Measurements from ENCODE around the gene UBAP2.
A peak's percentile ranks its signal among the peaks of the same experiment; 100 is the strongest.
"Not testable (repeated sequence)": the region's sequence is repeated elsewhere in the genome, so short reads cannot be mapped to it uniquely, and the experiment has no call there.

UBAP2 gene

GRCh38 chr9:34047864-34048726, 592 bp downstream of the UBAP2 start:
- Histone ChIP-seq H3K36me3 (replicated peaks in 1 of 2; ENCODE audit: control insufficient read depth in 2 of 2, insufficient read depth in 2 of 2, low read length in 2 of 2) (peaks cover 0 to 14% of the 10 kb centered on the region in 2 donors), H3K4me2 (ENCODE audit: insufficient read depth, low read length, poor library complexity, severe bottlenecking) (peak overlapping the region; percentile 68), H3K14ac (ENCODE audit: low read length) (no peak overlapping the region), H3K4me1 (ENCODE audit: control insufficient read depth in 2 of 2, insufficient read depth in 1 of 2, low read depth in 1 of 2, low read length in 2 of 2) (peaks cover 6 to 16% of the 10 kb centered on the region in 2 donors), H3K79me1 (ENCODE audit: low read depth, low read length) (peaks cover 9% of the 10 kb centered on the region), H2BK120ac (ENCODE audit: low read depth, low read length) (no peak overlapping the region), H2BK5ac (ENCODE audit: low read length) (peak overlapping the region; percentile 33), H4K8ac (ENCODE audit: low read depth, low read length) (no peak overlapping the region), H3K4ac (ENCODE audit: low read length) (peak overlapping the region; percentile 11), H4K91ac (ENCODE audit: low read depth, low read length, poor library complexity) (no peak overlapping the region), H2BK15ac (ENCODE audit: low read length) (peak overlapping the region; percentile 17), H3K18ac (ENCODE audit: low read length) (peak overlapping the region; percentile 94), H3K9ac (ENCODE audit: low read depth, low read length, poor library complexity) (peak overlapping the region; percentile 95), H2AK5ac (ENCODE audit: low read depth, low read length) (peak overlapping the region; percentile 88), H2AFZ (ENCODE audit: low read length) (peak overlapping the region; percentile 98), H3K9me3 (replicated peaks in 1 of 2; ENCODE audit: control insufficient read depth in 2 of 2, insufficient read depth in 1 of 2, low read depth in 1 of 2, low read length in 2 of 2) (peaks cover 0 to 2% of the 10 kb centered on the region in 2 donors), H2BK12ac (ENCODE audit: low read length) (no peak overlapping the region), H3K4me3 (ENCODE audit: low read length in 2 of 2) (peak overlapping the region; percentile 84 to 99), H3K23ac (ENCODE audit: low read depth, low read length, poor library complexity) (peak overlapping the region; percentile 99), H3K27ac (replicated peaks; ENCODE audit: low read length) (peak overlapping the region; percentile 98), H3K27me3 (ENCODE audit: control insufficient read depth in 3 of 3, insufficient read depth in 3 of 3, low read depth in 1 of 3, low read length in 3 of 3) (no peaks in the 10 kb centered on the region)
- no CpG with 5 or more reads among the region's 29 CpGs for WGBS, 2 donors (ENCODE audit: extremely low coverage in 2 of 2, insufficient read length in 2 of 2, insufficient replicate concordance in 1 of 2)
- DNase-seq (ENCODE audit: low spot score): peak; percentile 17

GRCh38 chr9:34046784-34047379, 1.8 kb downstream of the UBAP2 start:
- no peak overlapping the region for H3K14ac ChIP-seq (ENCODE audit: low read length)
- no peak overlapping the region for H2BK12ac ChIP-seq (ENCODE audit: low read length)
- H2BK15ac ChIP-seq (ENCODE audit: low read length): no peak overlapping the region
- peaks cover 2 to 5% of the 10 kb centered on the region in 2 donors for H3K9me3 ChIP-seq (replicated peaks in 1 of 2; ENCODE audit: control insufficient read depth in 2 of 2, insufficient read depth in 1 of 2, low read depth in 1 of 2, low read length in 2 of 2)
- no peak overlapping the region for H2BK5ac ChIP-seq (ENCODE audit: low read length)
- no peak overlapping the region for H2BK120ac ChIP-seq (ENCODE audit: low read depth, low read length)
- H3K27me3 ChIP-seq (ENCODE audit: control insufficient read depth in 3 of 3, insufficient read depth in 3 of 3, low read depth in 1 of 3, low read length in 3 of 3): no peaks in the 10 kb centered on the region
- H3K9ac ChIP-seq (ENCODE audit: low read depth, low read length, poor library complexity): no peak overlapping the region
- no CpG with 5 or more reads among the region's 5 CpGs for WGBS, 2 donors (ENCODE audit: extremely low coverage in 2 of 2, insufficient read length in 2 of 2, insufficient replicate concordance in 1 of 2)
- H3K4me2 ChIP-seq (ENCODE audit: insufficient read depth, low read length, poor library complexity, severe bottlenecking): no peak overlapping the region
- H4K8ac ChIP-seq (ENCODE audit: low read depth, low read length): no peak overlapping the region
- H3K4me1 ChIP-seq (ENCODE audit: control insufficient read depth in 2 of 2, insufficient read depth in 1 of 2, low read depth in 1 of 2, low read length in 2 of 2): peaks cover 6 to 16% of the 10 kb centered on the region in 2 donors
- no peak overlapping the region for H3K27ac ChIP-seq (replicated peaks; ENCODE audit: low read length)
- no peak overlapping the region for H4K91ac ChIP-seq (ENCODE audit: low read depth, low read length, poor library complexity)
- H3K4ac ChIP-seq (ENCODE audit: low read length): no peak overlapping the region
- H2AFZ ChIP-seq (ENCODE audit: low read length): no peak overlapping the region
- H3K36me3 ChIP-seq (replicated peaks in 1 of 2; ENCODE audit: control insufficient read depth in 2 of 2, insufficient read depth in 2 of 2, low read length in 2 of 2): peaks cover 0 to 27% of the 10 kb centered on the region in 2 donors
- no peak overlapping the region for H2AK5ac ChIP-seq (ENCODE audit: low read depth, low read length)
- peak overlapping the region in 1 of 2 donors; percentile 84 for H3K4me3 ChIP-seq (ENCODE audit: low read length in 2 of 2)
- peaks cover 9% of the 10 kb centered on the region for H3K79me1 ChIP-seq (ENCODE audit: low read depth, low read length)
- no peak overlapping the region for H3K23ac ChIP-seq (ENCODE audit: low read depth, low read length, poor library complexity)
- no peak overlapping the region for H3K18ac ChIP-seq (ENCODE audit: low read length)
- DNase-seq (ENCODE audit: low spot score): no peak

DNA sequence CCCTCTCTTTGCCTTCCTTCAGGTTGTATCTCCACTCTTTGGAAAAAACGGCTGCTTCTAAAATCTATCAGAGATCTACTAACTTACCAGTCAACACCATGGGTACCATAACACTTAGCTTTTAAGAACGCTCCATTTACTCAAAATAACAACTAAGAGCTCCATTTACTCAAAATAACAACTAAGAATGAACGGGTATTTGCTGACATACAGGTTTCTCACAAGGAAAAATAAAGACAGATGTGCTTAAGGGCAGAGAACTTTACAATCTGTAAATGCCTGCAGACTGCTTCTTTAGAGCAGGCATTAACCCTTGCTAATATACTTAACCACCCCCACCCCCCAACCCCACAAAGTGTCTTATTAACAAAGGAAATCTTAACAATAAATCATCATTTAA, 2.8 kb downstream of the UBAP2 start:
- Histone ChIP-seq H3K18ac (ENCODE audit: low read length) (no peak overlapping the region), H4K8ac (ENCODE audit: low read depth, low read length) (no peak overlapping the region), H3K27me3 (ENCODE audit: control insufficient read depth in 3 of 3, insufficient read depth in 3 of 3, low read depth in 1 of 3, low read length in 3 of 3) (no peaks in the 10 kb centered on the region), H3K27ac (replicated peaks; ENCODE audit: low read length) (no peak overlapping the region), H2BK15ac (ENCODE audit: low read length) (no peak overlapping the region), H3K79me1 (ENCODE audit: low read depth, low read length) (peaks cover 10% of the 10 kb centered on the region), H2AFZ (ENCODE audit: low read length) (no peak overlapping the region), H3K4me2 (ENCODE audit: insufficient read depth, low read length, poor library complexity, severe bottlenecking) (no peak overlapping the region), H3K36me3 (replicated peaks in 1 of 2; ENCODE audit: control insufficient read depth in 2 of 2, insufficient read depth in 2 of 2, low read length in 2 of 2) (peaks cover 0 to 31% of the 10 kb centered on the region in 2 donors), H3K4me1 (ENCODE audit: control insufficient read depth in 2 of 2, insufficient read depth in 1 of 2, low read depth in 1 of 2, low read length in 2 of 2) (peaks cover 6 to 16% of the 10 kb centered on the region in 2 donors), H2BK5ac (ENCODE audit: low read length) (no peak overlapping the region), H2AK5ac (ENCODE audit: low read depth, low read length) (no peak overlapping the region), H4K91ac (ENCODE audit: low read depth, low read length, poor library complexity) (no peak overlapping the region), H3K9me3 (replicated peaks in 1 of 2; ENCODE audit: control insufficient read depth in 2 of 2, insufficient read depth in 1 of 2, low read depth in 1 of 2, low read length in 2 of 2) (peaks cover 2 to 5% of the 10 kb centered on the region in 2 donors), H3K23ac (ENCODE audit: low read depth, low read length, poor library complexity) (no peak overlapping the region), H2BK120ac (ENCODE audit: low read depth, low read length) (no peak overlapping the region), H3K4ac (ENCODE audit: low read length) (no peak overlapping the region), H3K9ac (ENCODE audit: low read depth, low read length, poor library complexity) (no peak overlapping the region), H3K14ac (ENCODE audit: low read length) (no peak overlapping the region), H3K4me3 (ENCODE audit: low read length in 2 of 2) (no peak overlapping the region), H2BK12ac (ENCODE audit: low read length) (no peak overlapping the region)
- no CpG with 5 or more reads among the region's 3 CpGs for WGBS, 2 donors (ENCODE audit: extremely low coverage in 2 of 2, insufficient read length in 2 of 2, insufficient replicate concordance in 1 of 2)
- no peak for DNase-seq (ENCODE audit: low spot score)

GRCh38 chr9:34042074-34042473, 6.6 kb downstream of the UBAP2 start:
- not testable (repeated sequence) for H3K4me2 ChIP-seq (ENCODE audit: insufficient read depth, low read length, poor library complexity, severe bottlenecking); H3K9me3 ChIP-seq (replicated peaks in 1 of 2; ENCODE audit: control insufficient read depth in 2 of 2, insufficient read depth in 1 of 2, low read depth in 1 of 2, low read length in 2 of 2); H3K27me3 ChIP-seq (ENCODE audit: control insufficient read depth in 3 of 3, insufficient read depth in 3 of 3, low read depth in 1 of 3, low read length in 3 of 3); H2BK15ac ChIP-seq (ENCODE audit: low read length); H4K8ac ChIP-seq (ENCODE audit: low read depth, low read length); H2BK120ac ChIP-seq (ENCODE audit: low read depth, low read length); DNase-seq (ENCODE audit: low spot score); H2BK5ac ChIP-seq (ENCODE audit: low read length); H3K18ac ChIP-seq (ENCODE audit: low read length); H3K4me1 ChIP-seq (ENCODE audit: control insufficient read depth in 2 of 2, insufficient read depth in 1 of 2, low read depth in 1 of 2, low read length in 2 of 2); H3K14ac ChIP-seq (ENCODE audit: low read length); H3K23ac ChIP-seq (ENCODE audit: low read depth, low read length, poor library complexity); H3K27ac ChIP-seq (replicated peaks; ENCODE audit: low read length); H2BK12ac ChIP-seq (ENCODE audit: low read length); H3K4me3 ChIP-seq (ENCODE audit: low read length in 2 of 2); H3K79me1 ChIP-seq (ENCODE audit: low read depth, low read length); H3K4ac ChIP-seq (ENCODE audit: low read length); H2AK5ac ChIP-seq (ENCODE audit: low read depth, low read length); H3K9ac ChIP-seq (ENCODE audit: low read depth, low read length, poor library complexity); H2AFZ ChIP-seq (ENCODE audit: low read length); H4K91ac ChIP-seq (ENCODE audit: low read depth, low read length, poor library complexity)
- no CpG with 5 or more reads among the region's 10 CpGs for WGBS, 2 donors (ENCODE audit: extremely low coverage in 2 of 2, insufficient read length in 2 of 2, insufficient replicate concordance in 1 of 2)
- H3K36me3 ChIP-seq (replicated peaks in 1 of 2; ENCODE audit: control insufficient read depth in 2 of 2, insufficient read depth in 2 of 2, low read length in 2 of 2): peaks cover 0 to 50% of the 10 kb centered on the region in 2 donors

Data from neuronal stem cell (in vitro differentiated cells).